EH (cell line): ENCODE results near the gene RP2.

Source experiments
- DNase-seq: peaks from one replicate; pipeline ENCODE4 v3.0.0-alpha.2; 2015; ENCODE audit warnings: low read depth

The RP2 gene

GRCh38 chrX:46920235-46920634 lies 83.4 kb downstream of the RP2 start:
- no peak for DNase-seq

GRCh38 chrX:46922611-46923010 lies 85.8 kb downstream of the RP2 start:
- DNase-seq = no peak

- no peak for DNase-seq
These were observed 90.9 kb downstream of the RP2 start for GRCh38 chrX:46927718-46928117.

GRCh38 chrX:46929439-46930261 lies 92.8 kb downstream of the RP2 start:
- peak; percentile 67 for DNase-seq
